Activated CD4-positive, alpha-beta T cell treated with anti-CD3 and anti-CD28 coated beads for 36 hours (primary cell): ENCODE data around the gene SPRTN. TPM values are rescaled to one million over a fixed set of nuclear protein-coding genes. Genes with fewer than 3 reads are reported as not detected.
A peak's percentile ranks its signal among the peaks of the same experiment; 100 is the strongest.

Experiments
- ATAC-seq: fragments of 200-7000 bp; cut with Tn5 transposase; one replicate; pipeline ENCODE4 v1.10.0; 2021; ENCODE audit warnings: mild to moderate bottlenecking, moderate library complexity
- CTCF ChIA-PET: fragments of 350-600 bp; sonication (Branson Sonifier 250); formaldehyde crosslinking; loops from one replicate; lab custom pipeline; 2021; ENCODE audit warnings: antibody characterized with exemption; lab: Charles Lee
- POLR2A ChIA-PET: fragments of 350-600 bp; sonication (Branson Sonifier 250); formaldehyde crosslinking; loops from one replicate; lab custom pipeline; 2021; ENCODE audit warnings: antibody characterized with exemption, inconsistent platforms; lab: Charles Lee
- DNase-seq: peaks from one replicate; pipeline ENCODE4 v3.0.0-alpha.2; 2020
- H3K27ac Mint-ChIP-seq: one replicate; pipeline ENCODE4 v1.8.0; 2021; ENCODE audit warnings: mixed read lengths
- H3K27me3 Mint-ChIP-seq: one replicate; pipeline ENCODE4 v1.8.0; 2021; ENCODE audit warnings: mixed read lengths
- H3K36me3 Mint-ChIP-seq: one replicate; pipeline ENCODE4 v1.8.0; 2021; ENCODE audit warnings: low read depth, mixed read lengths
- H3K4me1 Mint-ChIP-seq: one replicate; pipeline ENCODE4 v1.8.0; 2021; ENCODE audit warnings: mixed read lengths
- H3K4me3 Mint-ChIP-seq: one replicate; pipeline ENCODE4 v1.8.0; 2021; ENCODE audit warnings: mild to moderate bottlenecking, moderate library complexity, mixed read lengths
- H3K9me3 Mint-ChIP-seq: one replicate; pipeline ENCODE4 v1.8.0; 2021; ENCODE audit warnings: low read depth, mixed read lengths
- intact Hi-C, 2 experiments: fragments of 100-400 bp; cut with DNase I in 1 of 2; cut with micrococcal nuclease in 1 of 2; formaldehyde crosslinking; loops; one replicate each; pipeline versions ENCODE4 v1.14.2 to v1.15.1; 2022 to 2024; cut with DNase I, micrococcal nuclease
- total RNA-seq, 2 experiments: library from RNA; stranded (reverse); gene quantifications; one replicate each; pipeline ENCODE4 v1.2.3, GENCODE V29; 2021

The SPRTN gene
- total RNA-seq = 10 to 100 TPM in 1 of 2 experiments, 1 to 10 TPM in 1; 7.8 to 10.9 TPM

DNA sequence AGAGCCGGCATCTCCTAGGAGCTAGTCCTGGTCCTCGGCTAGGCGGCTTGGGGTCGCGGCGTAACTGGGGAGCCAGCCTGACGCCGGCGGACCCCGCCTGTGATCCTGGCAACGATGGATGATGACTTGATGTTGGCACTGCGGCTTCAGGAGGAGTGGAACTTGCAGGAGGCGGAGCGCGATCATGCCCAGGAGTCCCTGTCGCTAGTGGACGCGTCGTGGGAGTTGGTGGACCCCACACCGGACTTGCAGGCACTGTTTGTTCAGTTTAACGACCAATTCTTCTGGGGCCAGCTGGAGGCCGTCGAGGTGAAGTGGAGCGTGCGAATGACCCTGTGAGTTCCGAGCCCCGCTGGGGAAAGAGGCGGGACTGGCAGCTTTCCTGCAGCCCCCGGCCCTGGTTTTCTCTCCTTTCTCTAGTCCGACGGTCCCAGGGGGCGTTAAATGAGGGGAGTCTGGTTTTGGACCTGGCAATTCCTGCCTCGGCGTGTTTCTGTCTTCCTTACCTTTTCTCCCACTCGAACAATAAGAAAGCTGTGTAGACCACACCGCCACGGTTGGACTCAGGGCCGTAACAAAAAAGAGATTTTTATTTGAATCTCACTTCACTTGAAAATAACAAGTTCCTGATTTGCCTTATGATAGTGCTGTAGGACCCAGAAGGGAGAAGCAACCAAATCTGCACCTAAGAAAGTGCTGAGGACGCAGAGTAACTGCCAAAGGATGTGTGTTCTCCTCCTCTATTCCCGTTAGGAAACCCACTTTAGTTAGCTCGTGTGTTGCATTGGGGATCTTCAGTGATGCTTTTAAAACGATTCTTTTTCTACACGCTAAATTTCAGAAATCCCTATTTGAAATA lies at the start of gene SPRTN:
TSS of gene SPRTN (plus strand) at position 24 of the 859 bp plus-strand sequence. CDS start at position 115, 91 bp downstream.
- Mint-ChIP-seq H3K27me3 (no peaks in the 10 kb centered on the region), H3K9me3 (peaks cover 4% of the 10 kb centered on the region), H3K4me1 (peaks cover 37% of the 10 kb centered on the region), H3K36me3 (peaks cover 50% of the 10 kb centered on the region), H3K27ac (peak within 1 kb of the TSS; percentile 98), H3K4me3 (peak within 1 kb of the TSS; percentile 93)
- no peak for ATAC-seq
- DNase-seq = no peak
- POLR2A ChIA-PET = interaction anchor here (0.7 to 1.6 kb wide), 7 partner anchors 8 to 274 kb away, joined by 3 to 11 read pairs (median 4); partner anchors contain the start of gene TSNAX
- CTCF ChIA-PET = interaction anchor here (0.6 to 2.1 kb wide), 12 partner anchors 11 to 705 kb away, joined by 3 to 13 read pairs (median 4); partner anchors contain the start of gene TSNAX
- intact Hi-C loops = loop anchor here (1.0 to 5.0 kb wide), 11 partner anchors 84 to 696 kb away; partner anchors contain the start of genes ARV1 (in 2 of the 2), EGLN1 (in 2 of the 2), C1orf198 (in 1 of the 2) and COG2 (in 1 of the 2)

GRCh38 chr1:231295938-231296337 lies 42.2 kb upstream of the SPRTN start:
- Mint-ChIP-seq H3K36me3 (no peaks in the 10 kb centered on the region), H3K4me1 (no peaks in the 10 kb centered on the region), H3K4me3 (no peak overlapping the region), H3K27me3 (no peaks in the 10 kb centered on the region), H3K27ac (no peak overlapping the region), H3K9me3 (no peaks in the 10 kb centered on the region)
- POLR2A ChIA-PET = no interaction called here
- DNase-seq = no peak
- ATAC-seq = no peak
- intact Hi-C loops = no loop called here
- CTCF ChIA-PET = interaction anchor here (1.3 kb wide), 1 partner anchor 44 kb away, joined by 4 read pairs; no protein-coding TSS in a partner anchor

GRCh38 chr1:231301990-231302389 lies 36.1 kb upstream of the SPRTN start:
- no peak overlapping the region for H3K4me3 Mint-ChIP-seq
- H3K27ac Mint-ChIP-seq = no peak overlapping the region
- H3K36me3 Mint-ChIP-seq = no peaks in the 10 kb centered on the region
- no peaks in the 10 kb centered on the region for H3K27me3 Mint-ChIP-seq
- ATAC-seq = no peak
- no peaks in the 10 kb centered on the region for H3K9me3 Mint-ChIP-seq
- ChIA-PET CTCF (interaction anchor here (0.6 to 0.7 kb wide), 3 partner anchors 12 to 202 kb away, joined by 3 read pairs; no protein-coding TSS in a partner anchor), POLR2A (no interaction called here)
- no peak for DNase-seq
- H3K4me1 Mint-ChIP-seq = no peaks in the 10 kb centered on the region
- intact Hi-C loops = no loop called here

- ChIA-PET POLR2A (no interaction called here), CTCF (interaction anchor here (0.7 kb wide), 1 partner anchor 11 kb away, joined by 3 read pairs; no protein-coding TSS in a partner anchor)
- Mint-ChIP-seq H3K27ac (no peak overlapping the region), H3K4me3 (no peak overlapping the region), H3K9me3 (no peaks in the 10 kb centered on the region), H3K36me3 (no peaks in the 10 kb centered on the region), H3K27me3 (no peaks in the 10 kb centered on the region), H3K4me1 (no peaks in the 10 kb centered on the region)
- DNase-seq (no peak), ATAC-seq (no peak)
- intact Hi-C loops = no loop called here
These were observed 27.6 kb upstream of the SPRTN start for GRCh38 chr1:231310391-231310934.

DNA sequence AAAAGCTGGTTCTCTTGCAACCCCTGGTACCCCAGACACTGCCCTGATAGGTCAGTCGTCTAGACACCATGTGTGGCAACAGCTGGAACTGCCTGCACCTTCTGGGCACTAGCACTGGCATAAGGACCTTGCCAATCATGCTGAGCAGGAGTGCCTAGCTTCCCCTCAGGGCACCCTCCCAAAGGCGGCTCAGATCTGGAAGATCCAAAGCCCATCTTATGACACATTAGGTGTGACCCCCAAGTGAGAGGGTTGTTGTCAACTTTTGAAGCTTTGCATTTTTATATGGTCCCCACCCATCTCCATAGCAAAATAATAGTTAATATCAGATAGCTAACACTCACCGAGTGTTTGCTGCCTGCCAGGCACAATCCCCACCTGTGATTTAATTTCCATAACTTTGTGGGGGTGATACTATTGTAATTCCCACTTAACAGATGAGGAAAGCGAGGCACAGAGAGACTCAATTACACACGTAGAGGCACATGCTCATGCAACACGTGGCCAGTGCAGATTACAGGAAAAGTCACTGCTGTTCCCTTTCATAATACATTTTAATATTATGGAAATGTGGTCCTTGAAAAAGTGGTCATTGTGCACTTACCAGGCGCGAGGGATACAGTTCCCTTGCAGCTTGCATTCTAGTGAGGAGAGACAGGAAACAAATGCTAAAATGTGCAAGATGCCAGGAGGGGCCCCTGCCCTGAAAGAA lies 26.2 kb upstream of the SPRTN start:
- H3K9me3 Mint-ChIP-seq = no peaks in the 10 kb centered on the region
- H3K4me1 Mint-ChIP-seq = no peaks in the 10 kb centered on the region
- H3K27me3 Mint-ChIP-seq = no peaks in the 10 kb centered on the region
- no peak overlapping the region for H3K27ac Mint-ChIP-seq
- CTCF ChIA-PET = interaction anchor here (0.5 to 1.1 kb wide), 2 partner anchors 292 to 296 kb away, joined by 3 read pairs; no protein-coding TSS in a partner anchor
- intact Hi-C loops = no loop called here
- no peak overlapping the region for H3K4me3 Mint-ChIP-seq
- POLR2A ChIA-PET = no interaction called here
- no peaks in the 10 kb centered on the region for H3K36me3 Mint-ChIP-seq
- no peak for DNase-seq
- ATAC-seq = no peak

DNA sequence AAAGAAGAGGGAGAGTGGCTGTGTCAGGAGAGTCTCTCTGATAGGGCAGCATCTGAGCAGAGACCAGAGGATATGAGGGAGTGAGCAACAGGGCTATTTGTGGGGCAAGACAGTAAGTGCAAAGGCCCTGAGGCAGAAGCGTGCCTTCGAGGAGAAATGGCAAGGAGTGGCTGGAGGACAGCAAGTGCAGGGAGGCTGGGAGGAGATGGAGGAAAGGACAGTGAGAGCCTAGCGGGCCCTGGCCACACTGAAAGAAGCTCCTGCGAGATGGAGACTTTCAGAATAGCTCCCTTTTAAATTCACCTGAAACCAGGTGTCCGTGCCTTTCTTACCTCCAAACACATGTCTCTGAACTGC lies 25.7 kb upstream of the SPRTN start:
- ATAC-seq (no peak), DNase-seq (no peak)
- intact Hi-C loops = no loop called here
- H3K4me3 Mint-ChIP-seq = no peak overlapping the region
- H3K4me1 Mint-ChIP-seq = no peaks in the 10 kb centered on the region
- H3K27ac Mint-ChIP-seq = no peak overlapping the region
- no peaks in the 10 kb centered on the region for H3K36me3 Mint-ChIP-seq
- H3K9me3 Mint-ChIP-seq = no peaks in the 10 kb centered on the region
- CTCF ChIA-PET = interaction anchor here (1.1 kb wide), 1 partner anchor 291 kb away, joined by 3 read pairs; no protein-coding TSS in a partner anchor
- POLR2A ChIA-PET = no interaction called here
- H3K27me3 Mint-ChIP-seq = no peaks in the 10 kb centered on the region

- no peaks in the 10 kb centered on the region for H3K36me3 Mint-ChIP-seq
- POLR2A ChIA-PET = no interaction called here
- no peak overlapping the region for H3K27ac Mint-ChIP-seq
- H3K4me3 Mint-ChIP-seq = no peak overlapping the region
- CTCF ChIA-PET = interaction anchor here (0.5 to 2.3 kb wide), 5 partner anchors 11 to 293 kb away, joined by 3 to 10 read pairs (median 3); no protein-coding TSS in a partner anchor
- no peak for DNase-seq
- no peaks in the 10 kb centered on the region for H3K27me3 Mint-ChIP-seq
- intact Hi-C loops = no loop called here
- ATAC-seq = no peak
- H3K4me1 Mint-ChIP-seq = no peaks in the 10 kb centered on the region
- H3K9me3 Mint-ChIP-seq = no peaks in the 10 kb centered on the region
These were observed 24.4 kb upstream of the SPRTN start for GRCh38 chr1:231313661-231314060.

DNA sequence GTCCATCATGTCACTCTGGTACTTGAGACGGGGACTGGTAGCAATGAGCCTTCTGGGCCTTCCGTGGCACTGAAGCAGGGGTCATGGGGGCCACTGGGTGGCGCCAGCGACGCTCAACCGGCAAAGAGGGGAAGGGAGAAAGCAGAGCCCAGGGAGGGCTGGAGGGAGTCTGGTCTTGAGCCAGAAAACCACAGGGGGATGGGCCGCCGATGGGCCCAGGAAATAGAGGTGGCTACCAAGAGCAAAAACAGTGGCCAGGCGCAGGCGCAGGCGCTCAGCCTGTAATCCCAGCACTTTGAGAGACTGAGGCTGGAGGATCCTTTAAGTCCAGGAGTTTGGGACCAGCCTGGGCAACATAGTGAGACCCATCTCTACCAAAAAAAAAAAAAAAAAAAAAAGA lies 22.2 kb upstream of the SPRTN start:
- POLR2A ChIA-PET = no interaction called here
- Mint-ChIP-seq H3K9me3 (no peaks in the 10 kb centered on the region), H3K4me1 (no peaks in the 10 kb centered on the region), H3K36me3 (no peaks in the 10 kb centered on the region), H3K27ac (no peak overlapping the region), H3K27me3 (no peaks in the 10 kb centered on the region), H3K4me3 (no peak overlapping the region)
- intact Hi-C loops = loop anchor here in 1 of 2 experiments (1.0 kb wide), 1 partner anchor 288 kb away; no protein-coding TSS in a partner anchor
- ATAC-seq = peak; percentile 91
- CTCF ChIA-PET = interaction anchor here (0.6 to 2.7 kb wide), 15 partner anchors 11 to 290 kb away, joined by 3 to 15 read pairs (median 4); partner anchors contain the start of genes EXOC8 and SPRTN
- peak; percentile 74 for DNase-seq

GRCh38 chr1:231317306-231318014 lies 20.6 kb upstream of the SPRTN start:
- ChIA-PET CTCF (interaction anchor here (0.7 to 2.6 kb wide), 7 partner anchors 16 to 286 kb away, joined by 3 to 10 read pairs (median 4); no protein-coding TSS in a partner anchor), POLR2A (no interaction called here)
- H3K4me3 Mint-ChIP-seq = no peak overlapping the region
- no peak overlapping the region for H3K27ac Mint-ChIP-seq
- H3K9me3 Mint-ChIP-seq = no peaks in the 10 kb centered on the region
- intact Hi-C loops = no loop called here
- no peak for ATAC-seq
- H3K4me1 Mint-ChIP-seq = no peaks in the 10 kb centered on the region
- H3K27me3 Mint-ChIP-seq = no peaks in the 10 kb centered on the region
- no peak for DNase-seq
- H3K36me3 Mint-ChIP-seq = no peaks in the 10 kb centered on the region

- intact Hi-C loops = no loop called here
- no peaks in the 10 kb centered on the region for H3K27me3 Mint-ChIP-seq
- no peaks in the 10 kb centered on the region for H3K9me3 Mint-ChIP-seq
- H3K36me3 Mint-ChIP-seq = no peaks in the 10 kb centered on the region
- no peak overlapping the region for H3K27ac Mint-ChIP-seq
- H3K4me1 Mint-ChIP-seq = no peaks in the 10 kb centered on the region
- no peak overlapping the region for H3K4me3 Mint-ChIP-seq
- no peak for DNase-seq
- ATAC-seq = no peak
- POLR2A ChIA-PET = no interaction called here
- CTCF ChIA-PET = interaction anchor here (0.9 to 1.6 kb wide), 4 partner anchors 18 to 272 kb away, joined by 3 to 4 read pairs (median 4); no protein-coding TSS in a partner anchor
These were observed 20.1 kb upstream of the SPRTN start for GRCh38 chr1:231318015-231318355.
